Measurements from ENCODE around the gene GLUD1.
"Not testable (repeated sequence)": the region's sequence is repeated elsewhere in the genome, so short reads cannot be mapped to it uniquely, and the experiment has no call there.

The GLUD1 gene

DNA sequence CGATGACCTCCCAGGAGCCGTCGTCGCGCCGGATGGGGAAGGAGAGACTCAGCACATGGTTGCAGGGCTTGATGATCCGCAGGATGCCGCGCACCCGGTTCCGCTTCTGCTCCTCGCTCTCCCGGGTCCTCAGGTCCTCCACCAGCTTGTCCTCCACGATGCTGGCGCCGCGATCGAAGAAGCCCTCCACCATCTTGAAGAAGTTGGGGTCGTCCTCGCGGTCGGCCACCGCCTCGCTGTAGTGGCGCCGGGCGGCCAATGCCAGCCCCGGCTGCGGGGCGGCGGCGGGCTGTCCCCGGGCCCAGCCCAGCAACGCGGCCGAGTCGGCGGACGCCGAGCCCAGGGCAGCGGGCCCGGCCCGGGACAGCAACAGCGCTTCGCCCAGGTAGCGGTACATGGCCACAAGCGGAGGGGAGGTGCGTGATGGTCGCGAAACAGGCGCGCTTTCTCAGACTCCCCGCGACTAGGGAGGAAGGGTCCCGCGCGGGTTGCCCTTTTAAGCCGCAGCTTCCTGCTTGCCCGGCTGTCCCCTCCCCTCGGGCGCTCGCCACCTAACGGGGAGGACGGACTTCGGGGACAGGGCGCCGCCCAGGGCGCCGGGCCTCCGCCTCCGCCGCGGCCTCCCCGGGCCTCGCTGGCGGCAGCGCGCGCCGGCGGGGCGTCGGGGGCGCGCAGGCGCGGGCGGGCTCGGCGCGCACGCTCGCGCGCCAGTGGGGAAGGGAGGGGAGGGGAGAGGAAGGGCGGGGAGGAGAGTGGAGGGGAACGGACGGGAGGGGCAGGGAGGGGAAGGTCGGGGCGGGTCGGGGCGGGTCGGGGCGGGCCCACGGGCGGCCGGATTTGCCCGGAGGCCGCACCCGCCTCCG, at the start of gene GLUD1, which contains the start of gene SHLD2:
GLUD1 (minus strand) TSS at position 471 of the 863 bp plus-strand sequence; CDS start at position 397, 74 bp downstream.
SHLD2 (plus strand) TSS at position 834 of the 863 bp plus-strand sequence. CDS start 56,149 bp downstream, outside the sequence.
- peak; percentile 58 to 79 for DNase-seq

DNA sequence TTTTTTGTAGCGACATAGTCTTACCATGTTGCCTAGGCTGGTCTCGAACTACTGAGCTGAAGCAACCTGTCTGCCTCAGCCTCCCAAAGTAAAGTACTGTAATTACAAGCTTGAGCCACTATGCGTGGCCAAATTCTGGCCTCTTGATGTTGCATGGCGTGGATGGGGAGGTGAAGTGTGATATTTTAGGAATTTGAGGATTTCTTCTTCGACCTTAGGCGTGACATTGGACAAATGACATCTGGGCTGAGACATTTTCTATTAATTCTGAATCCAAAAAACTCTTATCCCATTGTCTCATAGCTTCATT, 48.4 kb upstream of the GLUD1 start:
- DNase-seq = not testable (repeated sequence)

DNA sequence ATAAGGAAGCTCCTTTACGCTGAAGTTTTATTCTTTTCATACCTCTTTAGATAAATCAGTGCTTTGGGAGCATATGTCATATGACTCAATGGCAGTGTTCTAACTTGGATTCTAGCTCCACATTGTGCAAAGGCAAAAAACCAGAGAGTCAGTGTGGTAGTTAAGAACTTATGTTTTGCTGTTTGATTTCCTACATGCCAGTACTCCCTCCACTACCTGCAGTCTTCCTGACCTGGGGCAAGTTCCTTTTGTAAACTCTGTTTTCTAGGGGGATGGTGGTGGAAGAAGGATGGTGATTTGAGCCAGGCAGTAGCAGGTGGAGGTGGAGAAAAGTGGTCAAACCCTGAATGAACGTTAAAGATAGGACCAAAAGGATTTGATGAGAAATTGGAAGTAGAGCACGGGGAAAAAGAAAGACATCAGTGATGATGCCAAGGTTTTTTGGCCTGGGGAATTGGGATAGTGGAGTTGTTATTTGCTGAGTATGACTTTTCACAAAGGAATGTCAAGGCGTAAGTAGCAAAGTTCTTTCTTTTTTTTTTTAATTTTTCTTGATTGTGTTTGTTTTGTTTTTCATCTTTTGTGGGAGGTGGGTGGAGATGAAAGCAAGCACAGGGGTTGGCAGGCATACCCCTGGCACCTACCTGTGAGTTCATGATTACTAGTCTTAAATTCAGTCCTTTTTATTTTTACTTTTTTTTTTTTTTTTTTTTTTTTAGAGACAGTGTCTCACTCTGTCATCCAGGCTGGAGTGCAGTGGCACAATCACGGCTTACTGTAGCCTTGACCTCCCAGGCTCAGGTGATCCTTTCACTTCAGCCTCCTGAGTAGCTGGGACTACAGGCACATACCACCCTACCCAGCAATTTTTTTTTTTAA, 47.8 kb upstream of the GLUD1 start:
- DNase-seq = not testable (repeated sequence)

DNA sequence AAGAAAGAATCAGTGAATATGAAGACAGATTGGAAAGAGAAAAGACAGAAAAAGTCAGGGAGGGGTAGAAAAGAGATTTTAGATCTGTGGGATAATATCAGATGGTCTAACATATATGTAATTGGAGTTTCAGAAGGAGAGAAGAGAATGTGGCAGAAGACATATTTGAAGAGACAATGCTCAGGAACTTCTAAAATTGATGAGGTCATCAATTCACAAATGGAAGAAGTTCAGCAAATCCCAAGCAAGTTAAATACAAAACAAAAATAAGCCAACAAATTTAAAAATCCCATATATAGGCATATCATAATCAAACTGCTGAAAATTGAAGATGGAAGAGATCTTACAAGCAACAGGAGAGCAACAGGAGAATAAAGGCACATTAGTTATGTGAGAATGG, 42.8 kb upstream of the GLUD1 start:
- DNase-seq = not testable (repeated sequence)

DNA sequence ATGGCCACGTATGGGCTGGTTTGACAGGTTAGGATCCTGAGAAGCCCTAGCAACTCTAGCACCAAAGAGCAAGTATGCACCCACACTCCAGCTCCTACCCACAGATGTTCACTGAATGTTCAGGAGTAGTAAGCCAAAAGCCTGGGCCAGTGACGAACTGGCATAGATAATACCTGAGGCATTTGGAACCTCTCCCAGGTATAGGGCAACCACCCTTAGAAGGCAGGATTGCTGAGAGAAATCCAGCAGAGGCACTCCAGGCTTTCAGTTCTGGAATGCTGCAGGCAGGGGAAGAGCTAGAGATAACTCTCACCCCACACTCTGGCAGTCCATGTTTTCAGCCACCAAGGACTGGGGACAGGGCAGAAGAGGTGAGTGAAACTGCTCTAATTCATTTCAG, 39.8 kb upstream of the GLUD1 start:
- DNase-seq = not testable (repeated sequence)

DNA sequence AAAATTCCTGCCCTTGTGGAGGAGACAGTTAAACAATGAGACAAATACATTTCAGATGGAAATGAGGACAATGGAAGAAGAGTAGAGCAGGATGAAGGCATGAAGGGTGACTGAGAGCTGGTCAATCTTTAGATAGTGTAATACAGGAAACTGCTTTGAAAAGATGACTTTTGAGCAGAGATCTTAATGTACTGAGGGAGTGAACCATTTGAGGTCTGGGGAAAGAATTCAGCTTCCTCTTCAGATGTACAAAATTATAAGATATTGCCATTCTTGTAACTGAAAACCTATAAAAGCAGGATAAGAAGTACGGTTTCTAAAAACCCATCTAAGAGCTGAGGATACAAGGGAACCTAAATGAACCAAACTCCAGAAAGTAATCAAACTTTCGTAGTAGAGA, 39.3 kb upstream of the GLUD1 start:
- not testable (repeated sequence) for DNase-seq

DNA sequence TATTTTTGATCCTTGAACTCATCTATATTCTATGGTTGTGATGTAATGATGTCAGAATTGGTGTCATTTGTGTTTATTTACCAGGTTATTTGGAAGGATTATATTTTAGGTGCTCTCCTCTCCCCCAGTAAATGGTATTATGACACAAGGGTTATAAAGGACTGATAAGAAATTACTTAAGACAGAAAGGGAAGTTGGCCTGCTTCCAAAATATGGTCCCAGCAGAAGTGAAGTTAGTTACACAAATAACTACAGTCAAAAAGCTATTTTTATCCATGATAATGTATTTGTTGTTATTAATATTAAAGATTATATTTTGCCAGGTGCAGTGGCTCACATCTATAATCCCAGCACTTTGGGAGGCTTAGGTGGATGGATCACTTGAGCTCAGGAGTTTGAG, 37.5 kb upstream of the GLUD1 start:
- not testable (repeated sequence) for DNase-seq

DNA sequence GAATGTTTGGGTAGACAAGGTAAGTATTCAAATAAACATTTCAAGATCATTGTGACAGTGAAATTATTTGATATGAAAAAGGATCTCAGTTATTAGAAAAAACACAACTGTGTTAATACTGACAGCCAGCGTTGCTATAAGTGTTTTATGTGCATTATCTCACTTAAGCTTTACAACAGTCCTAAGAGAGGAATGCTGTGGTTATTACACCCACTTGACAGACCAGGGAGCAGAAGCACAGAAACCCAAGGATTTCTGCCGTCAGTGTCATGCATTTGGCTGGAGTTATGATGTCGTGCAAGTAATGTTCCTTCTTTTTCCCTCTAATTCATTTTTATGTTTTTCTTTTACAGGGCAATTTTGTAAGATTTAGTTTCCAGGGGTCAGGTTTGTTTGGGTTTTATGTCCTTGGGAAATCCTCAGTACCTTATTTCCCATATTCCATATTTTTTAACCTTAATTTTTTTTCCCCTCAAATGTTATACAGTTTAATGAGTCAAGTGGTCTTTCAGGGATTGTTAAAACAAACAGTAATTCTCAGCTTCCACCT, 33.0 kb upstream of the GLUD1 start:
- DNase-seq = not testable (repeated sequence)

DNA sequence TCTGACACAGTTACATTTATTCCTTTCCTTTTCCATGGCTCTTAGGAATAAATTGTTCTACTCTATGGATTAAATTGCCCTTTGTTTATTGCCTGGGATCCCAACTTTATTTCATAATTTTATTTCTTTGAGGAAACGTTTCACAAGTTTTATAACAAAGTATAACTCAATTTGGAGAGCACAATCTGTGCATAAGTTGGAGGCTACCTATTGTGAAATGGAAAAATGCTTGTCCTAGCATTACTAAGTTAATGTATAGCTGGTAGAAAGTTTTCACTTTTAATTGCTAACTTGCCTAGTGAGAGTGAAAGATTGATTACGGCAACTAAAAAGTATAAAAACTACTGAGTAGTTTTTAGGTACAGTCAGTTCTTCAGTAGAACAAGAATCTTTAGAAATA, 32.4 kb upstream of the GLUD1 start:
- not testable (repeated sequence) for DNase-seq

DNA sequence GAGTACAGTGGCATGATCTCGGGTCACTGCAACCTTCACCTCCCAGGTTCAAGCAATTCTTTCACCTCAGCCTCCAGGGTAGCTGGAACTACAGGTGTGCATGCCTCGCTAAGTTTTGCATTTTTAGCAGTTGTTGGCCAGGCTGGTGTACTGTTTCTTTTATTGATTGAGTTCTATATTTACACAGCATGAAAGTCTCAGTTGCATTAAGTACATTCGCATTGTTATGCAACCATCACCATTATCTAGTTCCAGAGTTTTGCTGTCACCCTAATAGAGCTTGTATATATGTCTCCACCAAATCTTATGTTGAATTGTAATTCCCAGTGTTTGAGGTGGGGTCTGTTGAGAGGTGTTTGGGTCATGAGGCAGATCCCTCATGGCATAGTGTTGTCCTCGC, 28.7 kb upstream of the GLUD1 start:
- DNase-seq = not testable (repeated sequence)

DNA sequence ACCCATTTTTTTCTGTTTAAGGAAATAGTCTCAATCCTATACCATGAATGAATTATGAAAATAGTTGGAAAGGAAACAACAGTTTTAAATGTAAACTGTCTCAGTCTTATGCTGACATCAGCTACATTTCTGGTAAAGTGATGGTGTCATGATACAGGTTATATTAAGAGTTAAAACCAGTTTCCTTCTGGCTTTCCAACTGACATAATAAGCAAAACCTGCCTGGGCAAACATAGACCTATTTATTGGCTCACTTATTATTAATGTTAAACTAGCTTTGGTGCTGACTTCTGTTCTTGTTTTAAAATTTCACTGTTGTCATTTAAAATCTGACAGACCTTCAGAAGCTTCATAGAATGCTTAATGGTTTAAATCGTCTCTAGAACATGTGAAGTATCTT, 24.4 kb upstream of the GLUD1 start:
- DNase-seq = not testable (repeated sequence)

DNA sequence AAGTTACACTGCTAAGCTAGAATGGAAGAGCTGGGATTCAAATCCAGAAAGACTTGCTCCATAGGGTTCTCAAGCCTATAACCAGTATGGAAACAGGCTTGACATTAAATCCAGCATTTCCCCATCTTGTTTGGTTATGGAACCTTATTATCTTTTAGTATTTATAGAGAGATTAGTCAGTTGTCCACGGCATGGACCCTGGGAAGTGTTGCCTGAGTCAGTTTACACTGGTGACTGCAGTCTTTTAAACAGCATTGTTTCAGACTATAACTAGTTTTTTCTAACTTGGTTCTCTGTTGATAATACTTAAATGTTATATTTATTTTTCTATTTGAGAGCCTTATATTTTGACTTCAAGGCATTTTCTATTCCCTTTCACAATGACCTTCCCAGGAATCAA, 23.5 kb upstream of the GLUD1 start:
- not testable (repeated sequence) for DNase-seq

DNA sequence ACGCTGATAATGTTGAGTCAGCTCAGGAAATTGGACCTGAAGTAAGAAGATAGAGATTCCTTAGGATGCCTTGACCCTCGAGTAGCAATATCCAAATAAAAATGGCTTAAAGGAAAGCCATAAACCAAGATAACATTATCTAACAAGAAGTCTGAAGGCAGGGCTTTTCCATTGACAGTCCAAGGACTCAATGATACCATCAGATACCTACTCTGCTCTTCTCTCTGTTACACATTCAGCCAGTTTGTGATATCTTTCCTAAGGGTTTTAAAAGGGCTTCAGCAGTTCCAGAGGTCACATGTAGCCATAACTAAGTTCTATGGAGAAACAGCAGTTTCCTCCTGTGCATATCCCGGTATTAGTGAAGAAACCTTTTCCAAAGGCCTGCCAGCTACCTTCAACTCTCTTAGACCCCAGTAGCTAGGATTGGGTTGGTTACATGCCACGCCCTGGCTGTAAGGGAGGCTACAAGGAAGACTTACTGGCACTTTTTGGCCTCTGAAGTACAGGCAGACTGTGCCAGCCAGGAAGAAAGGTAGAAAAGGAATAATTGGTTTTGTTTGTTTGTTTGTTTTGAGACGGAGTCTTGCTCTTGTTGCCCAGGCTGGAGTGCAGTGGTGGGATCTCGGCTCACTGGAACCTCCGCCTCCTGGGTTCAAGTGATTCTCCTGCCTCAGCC, 10.9 kb upstream of the GLUD1 start:
- DNase-seq = no peak

DNA sequence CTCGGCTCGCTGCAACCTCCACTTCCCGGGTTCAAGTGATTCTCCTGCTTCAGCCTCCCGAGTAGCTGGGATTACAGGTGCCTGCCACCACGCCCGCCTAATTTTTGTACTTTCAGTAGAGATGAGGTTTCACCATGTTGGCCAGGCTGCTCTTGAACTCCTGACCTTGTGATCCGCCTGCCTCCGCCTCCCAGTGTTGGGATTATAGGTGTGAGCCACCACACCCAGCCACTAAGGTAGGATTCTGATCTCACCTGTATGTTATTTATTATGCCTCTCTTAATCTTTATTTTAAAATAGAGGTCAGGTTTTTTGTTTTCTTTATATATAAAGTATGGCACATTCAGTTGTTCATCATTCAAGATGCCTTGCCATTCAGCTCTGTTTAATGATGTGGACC, 10.1 kb upstream of the GLUD1 start:
- DNase-seq = not testable (repeated sequence)

DNA sequence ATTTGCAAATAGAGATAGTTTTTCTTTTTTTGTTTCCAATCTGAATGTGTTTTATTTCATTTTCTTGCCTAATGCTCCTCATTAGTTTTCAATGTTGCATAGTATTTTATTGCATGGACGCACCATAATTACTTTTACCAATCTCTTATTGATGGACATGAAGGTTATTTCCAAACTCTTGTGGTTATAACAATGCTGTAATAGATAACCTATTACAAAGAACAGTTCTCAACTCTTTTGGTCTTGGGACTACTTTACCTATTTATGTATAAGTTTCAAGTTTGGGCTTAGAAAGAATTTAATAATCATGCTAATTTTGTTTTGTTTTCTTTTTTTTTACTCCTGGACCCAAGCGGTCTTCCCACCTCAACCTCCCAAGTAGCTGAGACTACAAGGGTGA, 7.4 kb upstream of the GLUD1 start:
- no peak for DNase-seq

DNA sequence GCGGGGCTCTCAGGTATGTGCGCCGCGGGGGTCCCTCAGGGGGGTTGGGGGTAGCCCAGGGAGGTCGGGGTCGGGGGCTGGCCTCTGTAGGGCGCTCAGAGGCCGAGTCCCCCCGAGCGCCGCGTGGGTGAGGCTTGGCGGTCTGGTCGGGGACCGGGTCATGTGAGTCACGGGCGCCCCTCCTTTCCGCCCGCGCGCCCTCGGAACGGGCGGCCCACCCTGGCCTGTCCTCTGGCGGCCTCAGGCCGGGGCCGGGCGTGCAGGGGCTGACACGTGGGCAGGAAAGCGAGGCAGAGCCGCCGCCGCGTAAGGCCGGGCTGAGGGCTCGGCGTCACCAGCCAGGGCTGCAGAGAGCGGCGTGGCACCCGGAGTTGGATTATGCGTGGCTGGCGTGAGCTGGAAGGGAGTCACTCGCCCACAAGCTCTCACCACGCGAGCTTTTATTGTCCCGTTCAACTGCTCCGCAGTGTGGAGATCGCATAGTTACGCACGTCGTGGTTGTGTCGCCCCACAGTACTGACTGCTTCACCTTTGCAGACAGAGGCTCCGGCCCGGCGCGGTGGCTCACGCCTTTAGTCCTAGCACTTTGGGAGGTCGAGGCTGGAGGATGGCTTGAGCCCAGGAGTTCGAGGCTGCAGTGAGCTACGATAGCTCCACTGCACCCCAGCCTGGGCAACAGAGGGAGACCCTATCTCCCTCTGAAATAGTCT, 748 bp upstream of the GLUD1 start:
- DNase-seq = peak; percentile 33 to 65

DNA sequence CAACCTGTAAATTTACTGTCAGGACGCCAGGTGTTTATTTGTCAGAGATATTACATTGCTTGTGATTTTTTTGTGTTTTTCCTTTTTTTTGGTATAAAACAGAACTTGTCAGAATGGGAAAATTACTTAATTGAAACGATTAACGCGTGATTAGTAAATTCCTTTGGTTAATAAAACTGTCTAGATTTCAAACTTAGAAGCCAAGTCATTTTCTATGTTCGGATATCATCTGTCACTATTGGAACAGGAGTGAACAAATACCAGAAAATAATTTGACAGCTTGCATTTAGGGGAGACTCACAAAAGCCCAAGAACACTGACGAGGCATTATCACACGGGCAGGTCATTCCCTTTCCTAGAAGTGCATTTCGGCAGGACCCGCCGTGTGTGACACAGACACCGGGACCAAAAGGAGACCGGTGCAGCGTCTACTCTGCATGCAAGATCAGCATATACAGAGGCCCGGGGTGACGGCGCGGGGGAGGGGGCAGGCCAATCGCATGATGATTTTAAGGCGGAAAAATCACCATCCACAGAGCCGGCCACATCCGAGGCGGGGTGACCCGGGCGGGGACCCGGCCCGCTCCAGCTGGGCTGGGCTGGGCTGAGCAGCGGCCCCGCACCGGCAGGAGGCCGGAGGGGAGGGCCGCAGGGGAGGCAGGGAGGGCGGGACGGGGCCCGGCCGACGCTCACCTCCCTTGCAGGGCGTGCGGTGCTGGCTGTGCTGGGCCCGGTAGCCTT, 841 bp downstream of the GLUD1 start:
- peak in 1 of 2 experiments; percentile 10 for DNase-seq

DNA sequence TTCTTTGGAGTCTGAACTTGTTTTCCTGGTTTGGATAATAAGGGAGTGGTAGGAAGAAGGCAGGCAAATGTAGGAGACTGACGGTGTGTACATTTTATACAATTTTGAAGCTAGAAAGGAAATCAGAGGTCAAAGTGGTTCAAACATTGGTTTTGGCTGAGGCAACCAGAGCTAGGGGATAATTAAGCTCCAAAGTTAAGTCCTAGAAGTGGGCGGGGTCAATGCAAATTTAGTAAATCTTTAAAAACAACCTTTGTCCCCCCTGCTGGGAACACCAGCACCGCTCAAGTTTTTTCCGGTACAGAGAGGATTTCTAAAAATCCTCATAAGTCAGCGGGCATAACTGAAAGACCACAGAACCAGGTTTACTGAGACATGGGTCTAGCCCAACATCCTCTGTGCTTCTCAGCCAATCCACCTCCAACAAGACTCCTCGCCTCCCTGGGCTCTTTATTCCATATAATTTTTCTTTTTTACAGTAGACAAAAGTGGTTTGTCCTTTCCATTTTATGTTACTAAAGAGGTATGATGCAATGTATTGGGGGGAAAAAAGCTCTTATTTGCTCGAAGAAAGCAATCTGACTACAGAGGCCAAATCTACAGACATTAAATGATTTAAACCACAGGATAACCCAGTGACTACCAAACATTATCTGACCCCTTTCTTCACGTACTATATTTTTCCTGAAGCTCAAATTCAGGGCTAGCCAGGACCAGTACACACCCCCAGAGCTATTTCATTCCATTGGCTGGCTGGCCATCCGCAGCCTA, 1.6 kb downstream of the GLUD1 start:
- DNase-seq = peak in 1 of 2 experiments; percentile 25

DNA sequence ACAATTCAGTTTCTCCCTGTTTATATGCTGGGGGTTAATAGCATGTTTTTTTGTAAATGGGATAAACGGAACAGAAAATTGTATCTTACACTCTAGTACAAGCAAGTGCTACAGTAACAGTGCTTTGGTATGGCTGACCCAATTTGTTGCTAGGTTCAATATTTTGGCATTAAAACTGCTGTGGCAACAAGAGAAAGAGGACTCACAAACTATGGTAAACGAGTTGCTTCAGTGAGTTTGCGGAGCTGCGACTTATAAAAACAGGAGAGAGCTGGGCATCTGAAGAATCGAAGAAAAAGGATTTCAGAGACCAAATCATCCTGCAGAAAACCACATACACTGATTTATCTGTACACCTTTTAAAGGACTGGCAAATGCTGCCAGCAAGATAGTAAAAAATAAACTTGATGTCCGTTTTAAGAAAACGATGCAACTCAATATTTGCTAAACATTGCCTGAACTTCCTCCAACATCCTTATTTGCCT, 2.2 kb downstream of the GLUD1 start:
- DNase-seq = no peak

DNA sequence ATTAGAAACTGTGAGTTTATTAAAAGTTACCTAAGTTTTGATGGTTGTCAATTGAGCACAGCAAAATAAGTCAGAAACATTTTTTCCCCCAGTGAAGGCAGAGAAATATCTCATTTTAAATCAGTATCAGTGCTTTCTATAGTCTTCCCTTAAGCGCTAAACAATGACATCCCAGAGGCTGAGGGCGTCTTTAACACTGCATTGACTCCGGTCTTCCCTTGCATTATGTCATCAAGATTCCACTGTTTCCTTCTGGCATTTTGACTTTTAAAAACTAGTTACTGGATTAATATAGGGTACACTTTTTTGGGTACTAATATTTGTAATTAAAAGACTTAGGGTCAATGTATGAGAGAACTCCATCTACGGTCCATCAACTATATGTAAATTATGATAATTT, 3.9 kb downstream of the GLUD1 start:
- DNase-seq = no peak

All from SW 1271 (cell line).